Activated CD4-positive, alpha-beta memory T cell treated with anti-CD3 and anti-CD28 coated beads for 36 hours (primary cell): ENCODE results near the gene SCAF8. TPM values are rescaled to one million over a fixed set of nuclear protein-coding genes. Genes with fewer than 3 reads are reported as not detected.
A peak's percentile ranks its signal among the peaks of the same experiment; 100 is the strongest.

Source experiments
- CTCF ChIA-PET: fragments of 350-600 bp; sonication (Branson Sonifier 250); formaldehyde crosslinking; loops from one replicate; lab custom pipeline; 2021; ENCODE audit warnings: antibody characterized with exemption, inconsistent platforms; lab: Charles Lee
- POLR2A ChIA-PET: fragments of 350-600 bp; sonication (Branson Sonifier 250); formaldehyde crosslinking; loops from one replicate; lab custom pipeline; 2021; ENCODE audit warnings: antibody characterized with exemption; lab: Charles Lee
- DNase-seq: peaks from one replicate; pipeline ENCODE4 v3.0.0-alpha.2; 2020
- H3K27ac Mint-ChIP-seq: one replicate; pipeline ENCODE4 v1.8.0; 2021; ENCODE audit warnings: mixed read lengths
- H3K27me3 Mint-ChIP-seq: one replicate; pipeline ENCODE4 v1.8.0; 2021; ENCODE audit warnings: mixed read lengths
- H3K36me3 Mint-ChIP-seq: one replicate; pipeline ENCODE4 v1.8.0; 2021; ENCODE audit warnings: mixed read lengths
- H3K4me1 Mint-ChIP-seq: one replicate; pipeline ENCODE4 v1.8.0; 2021; ENCODE audit warnings: low read depth, mixed read lengths
- H3K4me3 Mint-ChIP-seq: one replicate; pipeline ENCODE4 v1.8.0; 2021; ENCODE audit warnings: mild to moderate bottlenecking, mixed read lengths
- H3K9me3 Mint-ChIP-seq: one replicate; pipeline ENCODE4 v1.8.0; 2021; ENCODE audit warnings: mixed read lengths
- intact Hi-C: fragments of 100-400 bp; cut with micrococcal nuclease; formaldehyde crosslinking; loops from one replicate; pipeline ENCODE4 v1.15.1; 2023
- total RNA-seq, 2 experiments: library from RNA; stranded (reverse); gene quantifications; one replicate each; pipeline ENCODE4 v1.2.3, GENCODE V29; 2021

The SCAF8 gene
- total RNA-seq, result 10 to 100 TPM; 30.1 to 31.7 TPM

DNA sequence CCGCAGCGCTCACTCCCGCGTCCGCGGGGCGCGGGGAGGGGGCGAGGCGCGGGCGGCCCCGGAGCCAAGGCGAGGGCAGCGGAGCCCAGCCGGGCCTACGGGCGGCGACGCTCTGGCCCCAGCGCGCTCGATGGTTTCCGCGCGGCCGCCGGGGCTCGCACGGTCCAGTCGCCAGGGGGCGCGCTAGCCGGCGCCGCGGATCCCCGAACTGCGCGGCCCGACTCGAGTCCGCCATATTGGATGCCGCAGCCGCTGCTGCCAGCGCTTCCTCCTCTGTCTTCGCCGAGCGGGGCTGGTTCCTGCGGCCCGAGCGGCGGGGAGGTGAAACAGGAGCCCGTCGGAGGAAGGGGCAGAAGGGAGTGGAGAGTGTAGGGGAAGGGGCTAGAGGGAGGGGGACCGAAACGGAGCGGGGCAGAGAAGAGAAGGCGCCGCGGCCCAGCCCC, at the start of gene SCAF8:
Gene SCAF8, plus strand, starts transcription at position 234 of the 443 bp plus-strand sequence. CDS start 485 bp downstream, outside the sequence.
- POLR2A ChIA-PET, result no interaction called here
- peaks cover 35% of the 10 kb centered on the region for H3K4me1 Mint-ChIP-seq
- intact Hi-C loops, result loop anchor here (1.0 to 10.0 kb wide), 7 partner anchors 58 to 1751 kb away; partner anchors contain the start of genes FBXO5 and TFB1M
- CTCF ChIA-PET, result no interaction called here
- peak within 1 kb of the TSS; percentile 85 for H3K4me3 Mint-ChIP-seq
- peak; percentile 86 for DNase-seq
- peaks cover 7% of the 10 kb centered on the region for H3K36me3 Mint-ChIP-seq
- H3K27ac Mint-ChIP-seq, result peak within 1 kb of the TSS; percentile 84
- H3K9me3 Mint-ChIP-seq, result no peaks in the 10 kb centered on the region
- H3K27me3 Mint-ChIP-seq, result no peaks in the 10 kb centered on the region

DNA sequence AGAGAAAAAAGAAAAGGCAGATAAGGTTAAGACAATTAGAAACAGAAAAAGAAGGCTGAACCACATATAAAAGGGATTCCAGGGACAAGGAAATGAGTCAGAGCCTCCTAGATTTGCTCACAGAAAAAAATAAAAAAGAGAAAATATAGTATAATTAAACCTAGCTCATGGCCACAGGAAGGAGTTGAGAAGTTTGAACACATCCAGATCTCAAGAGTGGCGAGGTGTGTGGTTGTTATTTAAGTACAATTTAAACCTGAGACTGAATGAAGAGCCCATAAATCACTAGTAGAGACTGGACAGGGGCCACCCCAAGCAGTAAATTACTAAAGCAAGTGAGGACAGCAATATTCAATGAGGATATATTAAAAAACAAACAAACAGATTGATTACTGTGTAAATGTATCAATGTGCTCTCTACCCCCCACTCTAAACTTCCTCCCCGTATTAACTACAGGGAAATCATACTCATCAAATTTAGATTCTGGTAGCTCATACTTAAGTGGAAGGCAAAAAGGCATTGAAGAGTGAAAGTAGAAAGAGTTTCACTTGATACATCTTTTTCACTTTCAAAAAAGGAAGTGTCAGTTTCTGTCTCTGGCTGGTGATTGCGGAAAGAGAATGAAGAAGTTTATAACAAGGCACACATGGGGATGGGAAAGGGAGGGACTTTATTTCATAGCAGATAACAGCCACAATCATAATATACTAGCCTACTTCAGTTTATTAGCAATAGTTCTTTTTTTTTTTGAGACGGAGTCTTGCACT, 49.3 kb upstream of the SCAF8 start:
- Mint-ChIP-seq H3K36me3 (no peaks in the 10 kb centered on the region), H3K4me3 (no peak overlapping the region), H3K27ac (no peak overlapping the region), H3K9me3 (no peaks in the 10 kb centered on the region), H3K4me1 (peaks cover 11% of the 10 kb centered on the region), H3K27me3 (peaks cover 3% of the 10 kb centered on the region)
- intact Hi-C loops, result no loop called here
- ChIA-PET POLR2A (no interaction called here), CTCF (interaction anchor here (0.6 to 1.6 kb wide), 5 partner anchors 8 to 122 kb away, joined by 3 to 8 read pairs (median 3); no protein-coding TSS in a partner anchor)
- no peak for DNase-seq

- no peak for DNase-seq
- Mint-ChIP-seq H3K4me3 (no peak overlapping the region), H3K27me3 (peaks cover 3% of the 10 kb centered on the region), H3K36me3 (no peaks in the 10 kb centered on the region), H3K4me1 (peaks cover 11% of the 10 kb centered on the region), H3K9me3 (no peaks in the 10 kb centered on the region), H3K27ac (no peak overlapping the region)
- ChIA-PET CTCF (interaction anchor here (1.1 kb wide), 1 partner anchor 10 kb away, joined by 4 read pairs; no protein-coding TSS in a partner anchor), POLR2A (no interaction called here)
- intact Hi-C loops, result no loop called here
These were observed 47.1 kb upstream of the SCAF8 start for GRCh38 chr6:154686162-154686561.

- intact Hi-C loops, result no loop called here
- no peaks in the 10 kb centered on the region for H3K4me1 Mint-ChIP-seq
- no peak for DNase-seq
- no peaks in the 10 kb centered on the region for H3K36me3 Mint-ChIP-seq
- H3K27ac Mint-ChIP-seq, result no peak overlapping the region
- ChIA-PET CTCF (interaction anchor here (0.6 to 0.9 kb wide), 2 partner anchors 14 to 650 kb away, joined by 3 read pairs; no protein-coding TSS in a partner anchor), POLR2A (no interaction called here)
- H3K27me3 Mint-ChIP-seq, result peaks cover 3% of the 10 kb centered on the region
- H3K9me3 Mint-ChIP-seq, result no peaks in the 10 kb centered on the region
- no peak overlapping the region for H3K4me3 Mint-ChIP-seq
These were observed 43.5 kb upstream of the SCAF8 start for GRCh38 chr6:154689493-154690255.

GRCh38 chr6:154690857-154691256, 42.4 kb upstream of the SCAF8 start:
- Mint-ChIP-seq H3K9me3 (no peaks in the 10 kb centered on the region), H3K4me3 (no peak overlapping the region), H3K4me1 (no peaks in the 10 kb centered on the region), H3K27ac (no peak overlapping the region), H3K27me3 (peaks cover 3% of the 10 kb centered on the region), H3K36me3 (no peaks in the 10 kb centered on the region)
- no peak for DNase-seq
- intact Hi-C loops, result no loop called here
- POLR2A ChIA-PET, result interaction anchor here (0.6 kb wide), 1 partner anchor 878 kb away, joined by 3 read pairs; no protein-coding TSS in a partner anchor
- CTCF ChIA-PET, result no interaction called here

DNA sequence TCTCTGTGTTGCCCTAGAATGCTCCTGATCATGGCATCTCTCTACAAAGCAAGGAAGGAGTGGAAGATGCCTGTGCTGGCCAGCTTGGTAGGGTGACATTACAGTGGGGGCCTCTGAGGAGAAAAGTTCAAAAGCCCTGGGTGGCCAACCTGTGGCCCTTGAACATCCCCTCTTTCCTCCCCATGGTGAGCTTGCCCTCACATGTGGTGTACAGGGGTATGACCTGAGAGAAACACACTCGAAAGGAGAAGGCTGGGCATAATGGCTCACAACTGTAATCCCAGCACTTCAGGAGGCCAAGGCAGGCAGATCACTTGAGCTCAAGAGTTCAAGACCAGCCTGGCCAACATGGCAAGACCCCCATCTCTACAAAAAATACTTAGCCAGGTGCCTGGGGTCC, 36.6 kb upstream of the SCAF8 start:
- Mint-ChIP-seq H3K27me3 (no peaks in the 10 kb centered on the region), H3K9me3 (no peaks in the 10 kb centered on the region), H3K4me3 (no peak overlapping the region), H3K4me1 (no peaks in the 10 kb centered on the region), H3K36me3 (no peaks in the 10 kb centered on the region), H3K27ac (no peak overlapping the region)
- intact Hi-C loops, result no loop called here
- POLR2A ChIA-PET, result interaction anchor here (0.6 kb wide), 1 partner anchor 302 kb away, joined by 4 read pairs; no protein-coding TSS in a partner anchor
- DNase-seq, result no peak
- CTCF ChIA-PET, result no interaction called here

- Mint-ChIP-seq H3K4me3 (no peak overlapping the region), H3K9me3 (no peaks in the 10 kb centered on the region), H3K27me3 (peaks cover 10% of the 10 kb centered on the region), H3K27ac (no peak overlapping the region), H3K36me3 (no peaks in the 10 kb centered on the region), H3K4me1 (no peaks in the 10 kb centered on the region)
- ChIA-PET CTCF (no interaction called here), POLR2A (no interaction called here)
- DNase-seq, result no peak
- intact Hi-C loops, result no loop called here
These were observed 30.1 kb upstream of the SCAF8 start for GRCh38 chr6:154703124-154703523.

DNA sequence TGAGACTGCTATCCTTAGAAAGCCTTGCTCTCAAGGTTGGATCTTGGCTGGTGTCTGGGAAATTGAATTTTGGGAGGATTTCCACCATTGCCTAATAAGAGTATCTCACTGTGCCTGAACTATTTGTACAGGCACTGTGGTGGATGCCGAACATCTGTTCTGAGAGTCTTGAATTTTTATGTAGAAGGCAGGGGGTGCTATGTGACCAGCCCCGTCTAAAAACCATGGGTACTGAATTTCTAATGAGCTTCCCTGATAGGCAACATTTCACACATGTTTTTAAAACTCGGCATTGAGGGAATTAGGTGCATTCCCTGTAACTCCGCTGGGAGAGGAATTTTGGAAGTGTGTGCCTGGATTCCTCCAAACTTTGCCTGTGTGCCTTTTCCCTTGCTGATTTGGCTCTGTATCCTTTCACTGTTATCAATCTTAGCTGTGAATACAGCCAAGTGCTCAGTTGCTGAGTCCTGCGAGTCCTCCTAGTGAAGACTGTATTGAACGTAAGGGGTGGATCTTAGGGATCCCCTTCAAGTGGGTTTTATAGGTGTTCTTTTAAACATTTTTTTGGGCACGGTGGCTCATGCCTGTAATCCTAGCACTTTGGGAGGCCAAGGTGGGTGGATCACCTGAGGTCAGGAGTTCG, 27.6 kb upstream of the SCAF8 start:
- no peaks in the 10 kb centered on the region for H3K4me1 Mint-ChIP-seq
- CTCF ChIA-PET, result interaction anchor here (0.9 to 1.2 kb wide), 2 partner anchors 30 to 92 kb away, joined by 3 read pairs; no protein-coding TSS in a partner anchor
- no peaks in the 10 kb centered on the region for H3K9me3 Mint-ChIP-seq
- intact Hi-C loops, result no loop called here
- no peaks in the 10 kb centered on the region for H3K36me3 Mint-ChIP-seq
- POLR2A ChIA-PET, result no interaction called here
- no peak overlapping the region for H3K4me3 Mint-ChIP-seq
- H3K27ac Mint-ChIP-seq, result no peak overlapping the region
- peaks cover 12% of the 10 kb centered on the region for H3K27me3 Mint-ChIP-seq
- no peak for DNase-seq

- H3K27ac Mint-ChIP-seq, result no peak overlapping the region
- ChIA-PET CTCF (interaction anchor here (0.7 to 1.2 kb wide), 2 partner anchors 31 to 91 kb away, joined by 3 read pairs; no protein-coding TSS in a partner anchor), POLR2A (no interaction called here)
- H3K9me3 Mint-ChIP-seq, result no peaks in the 10 kb centered on the region
- intact Hi-C loops, result no loop called here
- H3K27me3 Mint-ChIP-seq, result peaks cover 12% of the 10 kb centered on the region
- H3K4me3 Mint-ChIP-seq, result no peak overlapping the region
- no peaks in the 10 kb centered on the region for H3K4me1 Mint-ChIP-seq
- H3K36me3 Mint-ChIP-seq, result no peaks in the 10 kb centered on the region
- no peak for DNase-seq
These were observed 26.8 kb upstream of the SCAF8 start for GRCh38 chr6:154706389-154706788.

- no peak overlapping the region for H3K27ac Mint-ChIP-seq
- POLR2A ChIA-PET, result no interaction called here
These were observed 23.6 kb upstream of the SCAF8 start for GRCh38 chr6:154709621-154710020.

GRCh38 chr6:154710689-154711088, 22.5 kb upstream of the SCAF8 start:
- no peak overlapping the region for H3K4me3 Mint-ChIP-seq
- no peak overlapping the region for H3K27ac Mint-ChIP-seq
- H3K36me3 Mint-ChIP-seq, result no peaks in the 10 kb centered on the region

More at GRCh38 chr6:154709621-154710020, 23.6 kb upstream of the SCAF8 start:
- intact Hi-C loops, result no loop called here
- Mint-ChIP-seq H3K4me1 (no peaks in the 10 kb centered on the region), H3K27me3 (peaks cover 9% of the 10 kb centered on the region), H3K4me3 (no peak overlapping the region), H3K36me3 (no peaks in the 10 kb centered on the region), H3K9me3 (no peaks in the 10 kb centered on the region)
- CTCF ChIA-PET, result interaction anchor here (1.0 kb wide), 1 partner anchor 34 kb away, joined by 5 read pairs; no protein-coding TSS in a partner anchor
- DNase-seq, result no peak

More at GRCh38 chr6:154710689-154711088, 22.5 kb upstream of the SCAF8 start:
- Mint-ChIP-seq H3K27me3 (peaks cover 5% of the 10 kb centered on the region), H3K4me1 (no peaks in the 10 kb centered on the region), H3K9me3 (no peaks in the 10 kb centered on the region)
- POLR2A ChIA-PET, result no interaction called here
- no peak for DNase-seq
- intact Hi-C loops, result no loop called here
- CTCF ChIA-PET, result no interaction called here
